Stimulated activated CD4-positive, alpha-beta T cell treated with anti-CD3 and anti-CD28 coated beads, Interleukin-2, amount 100 ng/mL, for 4 hours (primary cell): ENCODE results near the gene MT1E.
"Not testable (repeated sequence)": the region's sequence is repeated elsewhere in the genome, so short reads cannot be mapped to it uniquely, and the experiment has no call there.

Experiments
- DNase-seq: peaks from one replicate; pipeline ENCODE4 v3.0.0-alpha.2; 2020; ENCODE audit warnings: low read depth

Gene MT1E

GRCh38 chr16:56672761-56673536 is 47.4 kb downstream of the MT1E start:
- no peak for DNase-seq

GRCh38 chr16:56673921-56674320 is 48.3 kb downstream of the MT1E start:
- no peak for DNase-seq

GRCh38 chr16:56674570-56674969 is 49.0 kb downstream of the MT1E start:
- not testable (repeated sequence) for DNase-seq

GRCh38 chr16:56675685-56676210 is 50.2 kb downstream of the MT1E start:
- peak; percentile 49 for DNase-seq
